Stimulated activated CD4-positive, alpha-beta T cell treated with anti-CD3 and anti-CD28 coated beads, Interleukin-12 subunit alpha, Interleukin-12 subunit beta, amount 100 ng/mL, for 48 hours (primary cell): ENCODE measurements around the gene TFG.

Experiments
- DNase-seq, 3 donors: peaks; one replicate each; pipeline ENCODE4 v3.0.0-alpha.2; 2020; ENCODE audit warnings: low read depth in 2 of 3, low spot score in 1 of 3

TFG gene

DNA sequence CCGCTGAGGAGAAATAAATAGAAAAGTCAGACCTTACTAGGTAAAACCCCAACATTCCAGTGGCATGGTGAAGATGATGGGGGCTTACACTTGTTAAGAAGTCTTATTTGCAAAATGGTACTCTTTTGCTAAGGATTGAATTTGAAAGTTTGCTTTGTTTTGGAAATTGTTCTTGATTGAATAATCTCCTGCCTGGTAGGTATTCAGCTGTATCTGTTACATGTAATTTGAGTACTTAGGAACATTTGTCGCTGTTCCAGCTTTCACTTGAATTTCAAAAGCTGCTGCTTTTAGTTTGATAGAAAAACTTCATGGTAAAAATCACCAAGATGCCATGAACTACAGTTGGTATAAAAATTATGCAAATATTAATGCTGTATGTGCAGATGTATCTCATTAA, 44.6 kb downstream of the TFG start:
- no peak for DNase-seq

DNA sequence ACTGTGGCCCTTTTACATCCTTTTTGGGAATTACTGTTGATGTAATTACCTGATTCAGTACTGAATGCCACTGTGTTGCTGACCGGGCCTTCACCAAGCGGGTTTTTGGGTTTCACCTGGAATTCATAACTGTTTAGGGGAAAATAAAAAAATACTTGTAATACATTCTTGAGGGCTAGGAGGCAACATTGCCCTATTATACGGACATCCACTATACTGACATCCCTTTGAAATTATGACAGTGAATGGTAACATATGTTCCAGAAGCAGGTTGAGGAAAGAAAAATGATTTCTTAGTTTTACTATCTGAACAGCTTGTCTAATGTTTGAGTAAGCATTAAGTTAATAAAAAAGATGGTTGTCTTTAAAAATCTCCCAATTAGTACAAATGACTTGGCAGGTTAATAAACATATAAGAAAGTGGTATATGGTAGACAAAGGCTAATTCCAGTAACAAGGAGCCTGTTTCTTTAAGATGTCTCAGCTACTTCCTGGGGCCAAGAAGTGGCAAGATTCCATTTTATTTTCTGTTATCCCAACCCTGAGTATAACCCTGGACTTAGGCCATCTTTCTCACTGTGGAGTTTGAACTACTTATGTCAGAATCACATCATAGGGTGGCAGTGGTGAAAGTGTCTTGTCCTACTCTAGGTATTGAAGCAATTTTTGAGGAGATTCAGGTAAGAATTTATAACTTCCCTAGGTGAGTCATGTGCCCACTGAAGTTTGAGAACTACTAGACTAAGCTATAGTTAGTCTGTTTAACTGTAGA, 45.5 kb downstream of the TFG start:
- no peak for DNase-seq

DNA sequence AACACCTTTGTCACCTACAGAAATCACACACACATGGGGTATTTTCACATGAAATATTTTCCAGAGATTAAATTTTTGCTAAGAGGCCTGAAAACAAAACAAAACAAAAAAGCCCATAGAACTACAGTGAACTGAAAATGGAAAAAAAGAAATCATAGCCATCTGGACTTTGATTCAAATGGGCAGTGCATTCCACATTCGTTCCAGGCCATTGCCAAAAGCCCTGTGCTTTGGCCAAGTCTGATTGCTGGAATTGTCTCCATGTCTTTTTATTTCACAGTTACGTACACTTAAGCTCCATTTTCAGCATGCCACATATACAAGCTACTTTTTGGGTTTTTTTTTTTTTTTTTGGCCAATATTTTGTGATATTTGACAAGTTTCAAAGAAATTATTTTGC, 47.1 kb downstream of the TFG start:
- no peak for DNase-seq

DNA sequence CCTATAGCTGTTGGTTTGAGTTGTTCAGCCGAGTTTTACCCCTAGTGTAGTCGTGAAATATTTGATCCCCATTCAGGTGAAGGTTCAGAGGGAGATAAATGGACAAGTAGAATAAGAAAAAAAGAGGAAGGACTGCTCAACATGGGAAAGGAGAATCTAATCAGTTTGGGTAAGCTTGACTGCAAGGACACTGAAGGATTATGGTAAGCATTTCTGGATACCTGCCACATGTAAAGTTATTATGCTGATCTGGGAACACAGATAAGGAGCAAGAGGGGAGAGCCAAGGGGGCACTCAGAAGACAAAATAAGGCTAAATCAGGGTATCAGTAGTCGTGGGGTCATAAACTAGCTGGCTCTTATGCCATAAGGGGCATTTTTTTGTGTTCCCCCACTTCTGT, 49.9 kb downstream of the TFG start:
- no peak for DNase-seq

DNA sequence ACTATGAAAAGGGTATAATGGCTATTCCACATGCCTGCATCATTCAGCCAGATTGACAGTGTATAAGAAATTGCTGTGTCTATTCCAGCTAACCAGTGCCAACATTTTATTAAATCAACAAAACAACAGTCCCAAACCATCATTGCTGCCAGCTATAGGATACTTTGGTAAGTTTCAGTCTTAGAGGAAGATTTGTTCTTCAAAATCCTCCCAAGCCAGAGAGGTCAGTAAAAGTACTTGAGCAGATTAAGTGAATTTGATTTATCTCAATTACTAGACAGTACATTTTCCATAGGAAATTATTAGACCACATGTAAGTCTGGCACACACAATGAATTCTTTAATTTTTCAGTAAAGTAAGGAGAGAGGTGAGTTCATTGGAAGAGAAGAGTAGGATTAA, 50.7 kb downstream of the TFG start:
- DNase-seq: no peak

DNA sequence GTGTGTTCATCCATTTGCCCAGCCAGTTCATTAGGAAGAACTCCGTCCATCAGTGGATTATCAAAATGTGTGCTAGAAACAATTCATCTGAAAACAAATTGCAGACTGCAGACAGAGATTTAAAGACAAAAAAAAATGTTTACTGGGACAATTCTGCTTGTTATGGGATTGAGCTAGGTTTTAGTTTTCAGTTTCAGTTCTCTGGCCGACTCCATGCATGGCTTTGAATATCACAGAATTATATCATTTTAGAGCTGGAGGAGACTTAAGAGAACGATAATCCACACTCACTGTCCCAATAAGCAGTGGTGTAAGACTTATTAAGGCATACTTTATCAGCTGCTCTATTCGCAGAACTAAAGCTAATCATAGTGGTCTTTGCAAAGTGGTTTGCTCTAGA, 51.1 kb downstream of the TFG start:
- DNase-seq: no peak

DNA sequence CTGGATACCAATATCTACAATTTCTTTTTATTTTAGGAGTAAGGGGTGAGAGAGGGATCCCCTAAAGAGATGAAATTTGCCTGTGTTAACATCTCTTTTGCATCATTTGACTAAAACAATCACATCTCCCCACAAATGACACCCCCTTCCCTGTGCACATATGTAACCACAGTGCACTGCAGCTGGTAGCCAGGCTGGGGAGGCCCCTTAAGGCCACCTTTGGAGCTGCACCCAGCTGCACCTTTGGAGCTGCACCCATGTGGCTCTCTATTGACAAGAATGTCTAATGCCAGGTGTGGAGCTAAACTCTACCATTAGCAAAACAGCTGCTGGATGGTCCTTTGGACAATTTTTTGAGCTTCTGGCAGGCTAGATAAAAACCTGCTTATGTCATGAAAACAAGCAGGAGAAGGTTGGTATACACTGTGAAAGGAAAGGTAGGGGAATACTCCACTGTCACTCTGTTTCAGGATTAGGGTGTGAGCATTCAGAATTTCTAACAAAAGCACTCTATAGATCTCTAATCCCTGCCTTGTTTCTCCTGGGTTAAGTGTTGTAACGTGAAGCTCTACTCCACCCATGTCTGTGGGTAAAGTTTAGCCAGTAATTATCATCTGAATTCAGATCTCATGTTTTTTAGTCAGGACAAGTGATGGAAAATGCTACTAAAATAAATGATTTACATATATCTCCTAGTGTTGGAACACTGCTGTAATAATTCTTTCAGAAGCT, 52.1 kb downstream of the TFG start:
- no peak for DNase-seq

DNA sequence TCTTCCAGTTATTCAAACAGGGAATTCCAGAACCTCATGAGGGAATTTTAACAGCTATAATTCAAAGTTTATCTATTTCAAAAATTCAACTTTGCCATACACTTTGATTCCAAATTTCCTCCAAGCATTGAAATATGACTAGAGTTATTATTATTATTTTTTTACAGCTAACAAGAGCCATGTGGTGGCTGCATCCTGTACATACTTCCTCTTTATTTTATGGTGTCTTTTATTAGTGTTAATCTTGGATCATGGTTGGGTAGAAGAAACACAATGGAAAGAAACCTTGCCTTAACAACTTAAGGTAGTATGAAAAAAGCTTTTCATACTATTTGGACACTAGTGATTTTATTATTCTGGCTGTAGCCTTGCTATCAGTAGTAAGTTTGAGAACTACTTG, 52.7 kb downstream of the TFG start:
- DNase-seq: no peak

DNA sequence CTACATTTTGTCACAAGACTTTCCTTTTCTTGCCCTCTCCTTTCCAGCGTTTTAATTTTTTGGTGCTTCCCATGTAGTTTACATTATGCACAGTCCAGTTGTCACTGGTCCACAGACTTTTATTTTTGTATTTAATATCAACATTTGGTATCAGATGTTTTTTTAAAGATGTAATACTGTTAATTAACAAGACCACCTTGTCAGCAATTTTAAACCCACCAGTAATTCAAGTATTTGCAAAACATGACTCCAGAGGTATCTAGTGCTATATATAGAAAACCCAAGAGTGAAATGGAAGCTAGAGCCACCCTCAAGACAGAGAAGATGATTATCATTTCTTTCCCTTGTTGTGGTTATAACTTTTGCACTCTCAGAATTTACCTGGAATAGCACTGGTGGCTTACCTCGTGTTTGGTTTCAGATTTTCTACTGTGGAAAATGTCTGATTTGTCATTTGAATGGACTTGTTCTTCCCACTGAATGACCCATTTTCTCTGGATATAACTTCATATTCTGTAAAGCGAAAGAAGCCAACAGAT, 56.2 kb downstream of the TFG start:
- DNase-seq: no peak

DNA sequence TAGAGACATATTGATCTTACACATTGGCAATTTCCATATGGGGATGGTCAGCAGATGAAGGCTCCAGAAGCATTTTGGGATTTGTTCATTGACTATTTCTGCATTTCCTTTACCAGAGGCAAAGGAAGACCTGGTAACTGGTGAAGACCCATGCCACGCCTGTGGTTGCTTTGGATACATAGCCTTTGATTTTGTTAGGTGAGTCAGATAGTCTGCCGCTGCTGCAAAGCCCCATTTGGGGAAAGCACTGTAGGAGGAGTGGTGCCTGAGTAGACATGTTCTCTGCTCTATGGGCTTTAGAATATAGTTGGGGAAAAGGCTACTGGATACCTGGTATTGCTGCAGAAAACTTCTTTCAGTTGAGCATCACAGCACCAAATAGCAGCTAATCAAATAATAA, 56.8 kb downstream of the TFG start:
- DNase-seq: no peak

DNA sequence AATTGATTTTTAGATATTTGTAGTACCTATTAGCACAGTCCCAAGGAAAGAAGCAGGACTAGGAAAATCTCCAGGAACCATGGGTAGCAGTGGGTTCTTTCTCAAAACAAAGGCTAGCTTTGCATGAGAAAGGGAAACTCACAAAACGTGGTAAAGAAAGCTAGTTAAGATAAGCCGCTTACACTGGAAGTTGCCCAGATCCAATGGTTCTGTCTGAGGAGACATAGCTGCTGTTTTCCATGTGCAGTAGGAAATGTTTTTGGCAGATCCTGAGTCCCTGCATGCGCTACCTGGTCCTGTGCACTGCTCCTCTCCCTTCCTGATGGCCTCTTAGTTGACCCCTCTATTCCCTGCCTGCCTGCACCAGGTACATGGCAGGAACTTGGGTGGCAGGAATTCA, 60.4 kb downstream of the TFG start:
- DNase-seq: no peak

DNA sequence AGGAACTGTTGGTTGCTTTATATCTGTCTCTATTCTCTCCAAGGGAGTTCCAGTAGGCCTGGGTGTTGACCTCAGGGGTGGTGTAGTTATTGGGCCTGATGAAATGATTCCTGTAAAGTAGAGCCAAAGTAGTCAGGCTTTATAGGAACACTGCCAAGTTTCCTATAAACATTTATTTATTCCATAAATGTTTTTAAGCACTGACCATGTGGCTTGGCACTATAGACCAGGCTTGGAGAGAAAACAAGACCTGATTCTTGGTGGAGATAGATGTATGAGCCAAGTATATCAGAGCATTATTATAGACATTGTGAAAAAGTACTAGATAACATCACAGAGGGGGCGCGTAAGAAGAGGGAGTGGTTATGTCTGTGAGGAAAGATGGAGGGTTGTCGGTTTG, 65.9 kb downstream of the TFG start:
- no peak for DNase-seq

DNA sequence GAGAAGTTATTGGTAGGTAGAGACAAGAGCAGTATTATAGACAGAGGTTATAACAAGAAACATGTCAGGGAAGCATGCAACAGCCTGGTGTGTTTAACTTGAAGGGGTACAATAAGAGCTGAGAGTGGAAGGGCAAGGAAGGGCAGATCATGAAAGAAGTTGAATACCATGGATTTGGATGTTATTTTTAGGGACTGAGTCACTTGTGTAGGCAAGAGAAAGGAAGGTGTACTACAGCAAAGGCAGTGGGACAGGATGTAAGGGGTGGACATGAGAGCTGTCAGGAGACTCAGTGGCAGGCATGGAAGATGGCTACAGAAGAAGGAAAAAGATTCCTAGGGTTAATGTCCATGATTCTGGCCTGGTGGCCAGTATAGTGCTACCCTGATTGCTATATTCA, 66.4 kb downstream of the TFG start:
- DNase-seq: no peak

DNA sequence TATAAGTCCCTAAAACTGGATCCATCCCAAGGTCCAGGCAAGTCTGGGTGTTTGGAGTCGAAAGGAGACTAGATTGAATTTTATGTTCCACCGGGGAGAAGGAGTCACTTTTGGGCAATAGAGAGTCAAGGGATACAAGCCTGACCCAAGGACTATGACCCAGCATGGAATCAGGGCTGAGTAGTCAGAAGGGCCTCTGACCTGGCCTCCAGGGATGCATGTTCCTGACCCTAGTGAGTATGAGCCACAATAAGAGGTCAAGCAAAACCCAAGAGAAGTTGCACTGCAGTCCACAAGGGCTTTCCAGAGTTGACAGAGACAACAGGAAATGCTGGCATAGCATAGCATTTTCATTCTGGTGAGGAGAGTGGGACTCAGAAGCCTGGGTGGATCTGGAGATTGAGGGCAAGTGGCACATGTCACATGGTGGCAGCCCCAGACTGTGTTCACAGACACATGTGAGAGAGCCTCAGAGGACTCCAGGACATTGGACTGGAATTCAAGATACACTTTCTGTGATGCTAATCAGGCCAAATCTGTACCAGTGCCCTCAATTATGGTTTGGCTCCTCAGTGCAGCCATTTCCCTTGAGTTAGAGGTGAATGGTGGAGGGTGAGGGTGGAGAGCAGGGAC, 66.9 kb downstream of the TFG start:
- no peak for DNase-seq

DNA sequence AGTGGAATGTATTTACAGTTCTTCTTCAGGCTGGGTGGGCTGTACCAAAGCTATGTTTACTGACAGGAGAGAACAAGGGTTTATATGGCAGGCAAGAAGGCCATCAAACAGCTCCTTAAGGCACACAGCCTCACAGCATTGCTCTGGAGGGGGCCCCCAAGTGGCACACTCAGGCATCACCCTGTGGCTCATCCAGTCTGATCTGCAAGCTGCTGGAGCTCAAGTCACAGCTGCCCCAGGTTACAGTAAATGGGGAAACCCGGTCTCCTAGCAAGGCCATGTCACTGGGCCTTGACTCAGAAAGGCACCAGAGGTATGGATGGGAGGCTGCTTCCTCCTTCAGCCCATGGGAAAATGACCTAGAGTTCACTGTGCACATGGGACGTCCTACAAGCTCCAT, 67.5 kb downstream of the TFG start:
- DNase-seq: no peak

DNA sequence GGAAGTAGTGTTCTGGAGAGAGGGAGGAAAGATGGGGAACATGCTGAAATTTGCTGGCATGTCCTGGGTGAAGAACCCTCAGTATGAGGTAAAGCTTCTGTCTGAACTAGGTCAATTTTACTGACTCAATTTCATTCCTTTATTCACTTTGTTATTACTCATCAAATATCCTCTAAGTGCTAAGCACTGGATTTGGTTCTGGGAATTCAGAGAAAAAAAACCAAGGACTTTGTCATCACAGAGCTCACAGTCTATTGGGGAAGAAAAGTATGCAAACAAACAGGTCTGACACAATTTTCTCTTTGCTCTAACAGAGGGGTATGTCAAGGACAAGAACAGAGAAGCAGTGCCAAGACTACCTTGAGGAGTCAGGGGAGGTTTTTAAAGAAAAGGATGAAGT, 68.0 kb downstream of the TFG start:
- DNase-seq: no peak

DNA sequence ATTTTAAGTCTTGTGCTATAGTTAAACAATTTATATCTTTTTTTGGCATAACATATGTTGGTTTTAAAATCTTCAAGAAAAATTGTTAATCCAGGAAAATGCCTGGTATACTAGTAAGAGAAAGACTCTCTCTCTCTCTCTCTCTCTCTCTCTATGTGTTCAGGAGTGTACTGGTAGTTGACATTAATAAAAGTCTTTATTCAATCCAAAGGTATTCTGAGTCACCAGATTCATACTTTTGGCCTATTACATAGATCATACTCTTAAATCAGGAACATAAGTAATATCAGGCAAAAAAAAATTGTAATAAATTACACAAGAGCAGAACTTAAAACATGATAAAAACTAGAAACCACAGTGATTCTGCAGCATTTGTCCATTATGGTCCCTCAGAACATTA, 70.2 kb downstream of the TFG start:
- no peak for DNase-seq

DNA sequence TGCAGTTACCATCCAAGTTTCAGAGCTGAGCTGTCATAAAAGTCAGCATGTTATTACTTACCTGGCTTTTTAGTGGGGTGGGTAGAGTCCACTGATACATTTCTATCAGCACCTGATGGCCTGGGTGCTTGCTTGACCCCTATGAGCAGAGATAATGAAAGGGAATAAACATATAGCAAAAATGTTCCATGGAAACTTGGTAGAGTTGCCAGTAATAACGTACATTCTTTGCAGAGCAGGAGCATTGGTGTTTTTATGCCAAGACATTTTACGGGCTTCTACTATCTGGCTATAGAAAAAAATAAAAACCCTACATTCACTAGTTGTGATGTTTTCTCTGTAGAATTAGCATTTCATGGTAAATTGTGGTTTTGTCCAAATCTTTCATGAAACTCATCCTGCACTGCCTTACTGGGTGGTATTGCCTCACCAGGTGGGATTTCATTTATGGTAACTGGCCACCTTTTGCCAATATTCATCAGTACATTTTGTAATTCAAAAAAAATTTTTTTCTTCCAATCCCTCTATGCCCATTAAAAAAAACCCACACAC, 70.9 kb downstream of the TFG start:
- no peak for DNase-seq

DNA sequence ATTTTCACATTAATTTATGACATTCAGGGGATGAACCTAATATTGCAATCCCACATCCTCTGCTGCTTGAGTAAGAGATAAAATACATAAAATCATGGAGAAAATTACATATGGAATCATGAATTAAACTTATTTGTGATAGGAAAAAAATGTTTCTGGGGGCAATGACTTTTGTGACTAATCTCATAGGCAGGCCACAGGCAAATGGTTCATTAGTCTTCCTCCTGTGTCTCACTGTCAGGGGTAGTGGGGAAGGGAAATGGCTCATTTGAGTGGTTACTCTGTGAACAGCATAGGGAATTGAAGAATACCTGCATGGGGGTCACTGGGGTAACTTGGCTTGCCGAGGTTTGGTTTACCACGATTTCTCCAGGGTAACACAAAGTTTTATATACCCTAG, 72.0 kb downstream of the TFG start:
- no peak for DNase-seq

DNA sequence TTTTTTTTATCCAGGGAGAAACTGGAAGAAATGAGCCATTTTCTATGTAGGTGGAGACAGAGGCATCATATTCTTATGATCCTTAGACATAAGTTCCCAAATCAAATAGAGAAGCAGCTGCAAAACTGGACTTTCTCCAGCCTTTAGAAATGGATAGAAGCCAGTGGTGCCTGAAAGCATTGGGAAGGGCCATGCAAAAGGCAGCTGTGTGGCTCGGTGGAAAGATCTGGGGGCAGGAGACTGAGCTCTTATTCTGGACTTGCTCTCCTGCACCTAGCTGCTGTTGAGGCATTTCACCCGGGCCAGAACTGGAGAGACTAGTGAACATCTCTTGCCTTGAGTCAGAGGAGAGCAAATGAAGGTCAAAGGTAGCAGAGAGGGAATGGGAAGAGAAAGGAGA, 73.1 kb downstream of the TFG start:
- no peak for DNase-seq

DNA sequence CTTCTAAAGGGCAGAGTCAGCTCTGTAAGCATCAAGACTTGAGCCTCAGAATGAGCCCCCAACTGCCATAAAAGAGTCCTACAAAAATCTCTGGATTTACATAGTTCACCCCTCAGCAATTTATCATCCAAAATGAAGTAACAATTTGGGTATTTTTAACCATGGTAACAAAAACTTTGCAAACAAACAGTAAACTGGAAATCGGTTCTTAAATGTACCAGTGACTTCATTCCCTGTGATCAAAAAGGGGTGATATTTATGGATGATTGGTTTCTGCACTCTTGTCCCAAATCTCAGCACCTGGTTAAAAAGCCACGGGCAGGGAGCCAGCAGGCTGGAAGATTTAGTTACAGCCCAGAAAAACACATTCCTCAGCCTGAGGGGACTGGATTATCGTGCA, 73.6 kb downstream of the TFG start:
- DNase-seq: no peak

DNA sequence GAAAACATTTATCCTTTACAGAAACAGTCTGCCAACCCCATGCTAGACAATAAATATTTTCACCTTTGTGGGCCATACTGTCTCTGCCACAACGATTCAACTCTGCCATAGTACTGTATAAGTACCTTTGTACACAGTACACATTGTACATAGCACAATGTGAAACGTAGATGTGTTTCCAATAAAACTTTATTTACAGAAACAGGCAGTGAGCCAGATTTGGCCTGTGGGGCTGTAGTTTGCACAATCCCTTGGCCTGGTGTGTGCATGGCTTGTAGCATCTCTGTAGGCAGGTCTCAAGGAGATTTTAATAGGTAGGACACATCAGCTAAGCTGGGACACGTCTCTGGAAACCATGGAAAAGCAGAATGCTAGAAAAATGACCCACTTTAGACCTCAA, 74.3 kb downstream of the TFG start:
- no peak for DNase-seq
